GM21390 (cell line): ENCODE data around the gene CD36.

Experiments
- ATAC-seq: cut with Tn5 transposase; IDR thresholded peaks from one replicate; pipeline ENCODE4 v1.9.1; 2021; ENCODE audit not compliant: unreplicated experiment

Gene CD36

GRCh38 chr7:80623503-80624252 lies 14.8 kb upstream of the CD36 start:
- no peak for ATAC-seq

DNA sequence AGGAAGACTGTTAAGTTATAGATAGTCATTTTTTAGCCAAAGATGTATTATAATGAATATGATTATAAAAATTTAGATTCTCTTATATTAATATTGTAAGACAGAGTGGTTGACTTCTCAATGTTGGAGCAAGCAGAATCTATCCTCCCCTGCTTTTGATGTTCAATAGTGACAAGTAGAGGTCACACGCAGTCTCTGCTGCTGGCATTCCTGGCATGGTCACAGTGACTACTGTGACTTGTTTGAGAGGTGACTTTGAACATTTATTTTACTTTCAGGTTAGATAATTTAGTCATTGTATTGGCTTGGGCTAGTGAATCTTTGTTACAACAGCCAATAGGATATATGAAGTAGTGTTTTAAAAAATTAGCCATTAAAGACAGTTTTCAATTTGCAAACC lies 13.7 kb upstream of the CD36 start:
- no peak for ATAC-seq

- ATAC-seq = no peak
These were observed 9.4 kb upstream of the CD36 start for GRCh38 chr7:80629023-80629422.

DNA sequence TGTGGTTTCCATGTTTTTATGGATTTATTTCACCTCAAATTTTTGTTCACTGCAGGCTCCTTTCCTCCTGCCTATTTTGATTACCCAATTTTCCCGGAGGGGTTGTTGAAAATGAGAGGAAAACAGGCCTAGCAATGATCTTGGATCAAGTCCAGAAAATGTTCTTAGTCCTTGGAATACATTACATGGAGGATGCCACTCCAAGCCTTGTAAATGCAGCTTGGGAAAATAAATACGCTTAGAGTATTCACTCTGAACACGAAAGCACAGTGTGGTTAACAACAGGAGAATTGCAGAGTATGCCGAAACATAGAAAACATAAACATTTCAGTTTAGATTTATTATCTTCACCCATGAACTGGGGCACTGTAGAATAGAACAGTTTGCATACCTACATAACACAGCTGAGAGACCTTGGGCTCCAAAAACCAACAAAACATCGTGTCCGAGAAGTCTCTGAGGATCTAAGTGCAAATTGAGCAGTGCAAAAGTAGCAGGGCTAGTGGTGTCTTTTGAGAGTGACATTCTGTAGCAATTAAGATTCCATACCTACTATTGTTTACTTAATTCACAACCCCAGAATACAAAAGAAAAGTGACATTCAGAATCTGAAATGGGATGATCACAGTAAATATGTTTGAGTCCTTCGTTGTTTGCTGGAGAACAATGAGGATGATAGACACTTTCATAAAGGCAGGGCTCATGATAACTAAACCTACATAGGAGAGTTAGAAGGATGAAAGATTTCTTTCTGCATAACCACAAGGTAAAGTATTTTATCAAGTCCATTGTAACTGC lies 7.6 kb upstream of the CD36 start:
- ATAC-seq = no peak

- ATAC-seq = no peak
These were observed 7.0 kb upstream of the CD36 start for GRCh38 chr7:80631421-80631820.

DNA sequence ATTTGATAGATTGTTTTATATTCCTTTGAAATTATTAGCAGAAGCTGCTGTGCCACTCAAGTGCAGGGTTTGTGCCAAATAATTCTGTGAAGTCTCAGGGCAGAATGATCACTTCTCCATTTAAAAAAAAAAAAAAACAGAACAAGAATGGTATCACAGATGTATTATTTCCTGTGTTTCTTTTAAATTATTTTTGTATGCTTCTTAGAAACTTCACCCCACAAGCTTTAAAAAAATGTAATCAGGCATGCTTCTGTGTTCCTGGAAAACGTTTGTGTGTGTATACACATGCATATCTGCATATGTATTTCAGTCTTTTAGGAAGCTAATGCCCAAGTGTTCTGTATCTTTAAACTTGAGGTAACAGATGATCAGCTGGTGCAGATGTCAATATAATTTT lies 6.3 kb upstream of the CD36 start:
- no peak for ATAC-seq

- ATAC-seq = no peak
These were observed 5.6 kb upstream of the CD36 start for GRCh38 chr7:80632819-80633218.

DNA sequence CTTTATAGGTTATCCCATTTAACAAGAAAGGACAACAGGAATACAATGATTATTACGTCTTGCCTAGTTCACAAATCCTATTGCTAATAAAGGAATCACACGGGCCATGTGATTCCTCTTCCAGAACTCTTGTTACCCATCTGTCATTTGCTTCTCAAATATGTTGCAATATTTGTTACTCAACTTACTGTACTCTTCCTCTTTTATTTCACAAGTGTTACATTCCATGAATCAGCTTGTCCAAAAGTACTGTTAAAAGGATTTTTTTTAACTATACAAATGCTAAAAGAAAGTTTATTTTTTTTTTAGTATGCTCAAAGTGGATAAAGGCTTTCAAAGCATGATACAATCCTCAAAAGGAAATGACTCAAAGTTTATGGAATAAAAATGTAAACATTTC lies 3.9 kb upstream of the CD36 start:
- ATAC-seq = no peak

DNA sequence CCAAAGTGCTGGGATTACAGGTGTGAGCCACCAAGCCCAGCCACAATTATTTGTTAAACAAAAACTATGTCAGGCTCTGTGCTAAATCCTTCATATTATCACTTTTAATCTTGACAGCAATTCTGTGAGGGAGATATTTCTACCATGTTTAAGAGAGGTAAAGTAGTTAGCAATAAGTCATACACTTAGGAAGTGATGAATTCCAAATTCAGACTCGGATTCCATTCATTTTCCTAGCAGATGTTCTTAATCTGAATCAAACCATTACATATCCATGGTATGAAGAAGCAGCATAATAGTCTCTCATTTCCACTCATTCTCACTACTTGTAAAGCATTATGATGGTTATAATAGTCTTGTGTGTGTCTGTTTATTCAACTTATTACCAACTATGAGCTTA lies 2.9 kb upstream of the CD36 start:
- ATAC-seq = no peak

- no peak for ATAC-seq
These were observed 2.4 kb upstream of the CD36 start for GRCh38 chr7:80635998-80636397.

DNA sequence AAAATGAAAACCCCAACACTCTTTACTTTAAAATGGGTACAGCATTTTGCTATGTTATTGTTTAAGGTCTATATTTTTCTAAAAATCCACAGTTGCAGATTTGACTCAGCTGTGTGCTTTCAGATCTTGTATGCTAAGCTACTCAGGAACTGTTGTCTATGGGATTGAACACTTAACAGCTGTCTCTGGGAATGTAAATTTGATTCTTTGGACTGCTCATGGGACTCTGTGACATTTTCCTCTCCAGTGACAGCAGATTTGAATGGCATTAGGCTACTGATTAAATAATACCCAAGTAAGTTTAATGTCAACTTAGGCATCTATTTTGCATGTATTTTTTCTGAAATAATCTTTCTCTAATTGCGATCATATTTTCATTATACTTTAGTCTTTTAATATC lies 1.7 kb upstream of the CD36 start:
- no peak for ATAC-seq

- ATAC-seq = no peak
These were observed 988 bp upstream of the CD36 start for GRCh38 chr7:80637454-80637853.

GRCh38 chr7:80639011-80639410 lies 569 bp downstream of the CD36 start:
- no peak for ATAC-seq

GRCh38 chr7:80640846-80641245 lies 2.4 kb downstream of the CD36 start:
- no peak for ATAC-seq

DNA sequence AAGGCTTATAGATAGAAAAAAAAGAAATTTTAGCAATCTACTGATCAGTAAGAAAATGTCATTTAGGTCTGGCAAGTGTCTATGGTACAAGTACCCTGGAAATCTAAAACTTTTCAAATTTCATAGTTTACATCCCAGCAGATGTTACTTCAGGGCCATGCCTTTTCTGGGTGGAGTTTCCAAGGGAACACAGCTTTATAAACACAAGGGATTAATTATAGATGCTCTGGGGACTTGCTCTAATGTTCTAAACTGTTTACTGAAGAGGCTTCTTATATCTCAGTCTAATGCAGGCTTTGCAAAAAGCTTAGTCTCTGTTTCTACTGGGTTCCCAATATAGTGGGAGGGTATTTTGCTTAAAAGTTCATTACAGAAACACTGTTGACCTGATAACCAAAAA lies 3.1 kb downstream of the CD36 start:
- ATAC-seq = no peak

GRCh38 chr7:80642871-80643270 lies 4.4 kb downstream of the CD36 start:
- no peak for ATAC-seq

DNA sequence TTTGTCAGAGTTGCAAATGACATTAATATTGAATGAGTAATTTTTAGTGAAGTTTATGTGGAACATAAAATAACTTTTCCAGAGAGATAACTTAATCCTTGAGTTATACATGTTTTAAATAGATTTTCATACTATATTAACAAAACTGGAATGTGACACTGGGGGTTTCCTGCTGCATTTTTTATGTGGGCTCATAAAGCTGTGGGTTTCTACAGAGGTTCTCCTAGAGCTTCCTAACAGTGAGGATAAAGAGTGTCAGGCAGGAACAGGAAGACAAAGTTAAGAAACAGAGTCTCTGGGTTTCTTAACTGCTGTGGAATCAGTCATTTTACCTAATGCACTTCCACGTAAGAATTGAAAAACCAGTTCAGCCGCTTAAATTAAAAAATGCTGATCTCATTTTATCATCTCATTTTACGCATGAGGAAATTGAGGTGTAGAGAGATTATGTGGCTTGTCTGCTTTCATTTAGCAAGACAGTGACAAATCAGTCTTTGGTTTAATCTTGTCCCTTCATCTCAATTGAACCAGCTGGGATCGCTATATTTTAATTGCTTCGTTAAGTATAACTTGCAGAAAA lies 5.0 kb downstream of the CD36 start:
- ATAC-seq = no peak

- ATAC-seq = no peak
These were observed 5.6 kb downstream of the CD36 start for GRCh38 chr7:80644054-80644453.

GRCh38 chr7:80646083-80646865 lies 7.8 kb downstream of the CD36 start:
- no peak for ATAC-seq

- no peak for ATAC-seq
These were observed 9.0 kb downstream of the CD36 start for GRCh38 chr7:80647436-80647835.

DNA sequence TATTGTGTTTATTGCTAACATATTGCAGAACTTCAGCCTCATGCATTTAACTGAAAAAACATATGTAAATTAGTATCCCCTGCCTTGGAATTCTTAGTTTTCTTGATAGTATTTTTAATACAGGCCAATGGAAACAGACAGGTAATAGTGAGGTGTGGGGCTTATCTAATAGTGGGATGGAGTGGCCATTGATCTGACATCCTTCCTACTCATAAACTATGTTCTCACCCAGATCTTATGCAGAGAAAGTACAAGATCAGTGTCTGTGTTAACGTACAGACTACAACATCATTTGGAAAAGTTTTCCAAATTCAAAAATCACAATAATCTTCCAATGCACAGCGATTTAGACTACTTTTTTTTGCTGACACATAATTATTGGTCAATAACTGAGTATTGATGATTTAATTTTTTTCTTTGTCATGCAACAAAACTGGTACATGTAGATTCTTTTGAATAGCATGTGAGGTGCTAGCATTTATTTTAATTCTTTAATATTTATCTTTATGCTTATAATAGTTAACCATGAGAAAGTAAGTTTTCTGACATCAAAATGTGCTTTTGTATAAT lies 9.7 kb downstream of the CD36 start:
- no peak for ATAC-seq
